ENCODE results near the gene ZFPM1.

DNA sequence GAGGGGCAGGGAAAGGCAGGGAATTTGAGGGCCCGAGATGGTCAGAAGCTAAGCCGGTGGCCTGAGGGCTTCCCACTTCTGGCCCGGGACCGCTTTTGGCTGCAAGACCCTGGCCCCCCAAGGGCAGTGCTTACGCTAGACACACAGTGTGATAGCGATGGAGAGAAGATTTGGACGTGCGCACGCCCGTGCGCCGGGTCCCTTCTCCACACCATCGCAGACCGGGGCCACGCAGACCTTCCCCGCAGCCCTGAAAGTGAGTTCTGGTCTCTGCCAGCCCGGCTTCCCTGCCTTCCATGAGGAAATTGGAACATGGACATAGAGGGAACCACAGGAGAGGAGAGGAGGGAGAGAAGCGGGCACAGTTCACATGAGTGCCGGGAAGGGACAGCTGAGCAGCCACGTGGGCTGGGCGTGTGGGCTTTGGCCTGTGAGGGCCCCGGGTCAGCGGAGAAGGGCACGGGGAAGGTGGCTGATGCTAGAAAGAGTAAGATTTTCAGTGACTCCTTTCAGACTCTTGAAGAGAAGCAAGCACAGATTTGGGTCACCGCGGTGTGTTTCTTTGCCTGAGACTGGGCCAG, 23.8 kb downstream of the ZFPM1 start:
- TF ChIP-seq, protein P1, sequence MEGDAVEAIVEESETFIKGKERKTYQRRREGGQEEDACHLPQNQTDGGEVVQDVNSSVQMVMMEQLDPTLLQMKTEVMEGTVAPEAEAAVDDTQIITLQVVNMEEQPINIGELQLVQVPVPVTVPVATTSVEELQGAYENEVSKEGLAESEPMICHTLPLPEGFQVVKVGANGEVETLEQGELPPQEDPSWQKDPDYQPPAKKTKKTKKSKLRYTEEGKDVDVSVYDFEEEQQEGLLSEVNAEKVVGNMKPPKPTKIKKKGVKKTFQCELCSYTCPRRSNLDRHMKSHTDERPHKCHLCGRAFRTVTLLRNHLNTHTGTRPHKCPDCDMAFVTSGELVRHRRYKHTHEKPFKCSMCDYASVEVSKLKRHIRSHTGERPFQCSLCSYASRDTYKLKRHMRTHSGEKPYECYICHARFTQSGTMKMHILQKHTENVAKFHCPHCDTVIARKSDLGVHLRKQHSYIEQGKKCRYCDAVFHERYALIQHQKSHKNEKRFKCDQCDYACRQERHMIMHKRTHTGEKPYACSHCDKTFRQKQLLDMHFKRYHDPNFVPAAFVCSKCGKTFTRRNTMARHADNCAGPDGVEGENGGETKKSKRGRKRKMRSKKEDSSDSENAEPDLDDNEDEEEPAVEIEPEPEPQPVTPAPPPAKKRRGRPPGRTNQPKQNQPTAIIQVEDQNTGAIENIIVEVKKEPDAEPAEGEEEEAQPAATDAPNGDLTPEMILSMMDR (conservative IDR thresholded peaks at IDR 0.05; ENCODE audit: low read length) = no peak
- no peak for TF ChIP-seq EZH2phosphoT487 (IDR thresholded peaks at IDR 0.05; ENCODE audit: borderline replicate concordance, low read depth, low read length)

Data from OCI-LY7 (cell line).